HepG2 (cell line): ENCODE data around the gene KCTD14. TPM values are rescaled to one million over a fixed set of nuclear protein-coding genes. Genes with fewer than 3 reads are reported as not detected.

ENCODE experiments used
- ARID3A ChIP-seq: IDR thresholded peaks from 2 replicates; pipeline ENCODE4 v1.6.1; 2012; ENCODE audit warnings: low read depth, low read length, improper control_type of control experiment
- CHD2 ChIP-seq: IDR thresholded peaks from 2 replicates; pipeline ENCODE4 v1.6.1; 2011; ENCODE audit warnings: low read depth, low read length, improper control_type of control experiment
- E2F5 ChIP-seq: sonication (generic); formaldehyde crosslinking; conservative IDR thresholded peaks from 2 replicates; pipeline ENCODE4 v1.4.0; 2020; ENCODE audit warnings: missing genetic modification reagents
- FOSL2 ChIP-seq: sonication (generic); formaldehyde crosslinking; IDR thresholded peaks from 2 replicates; pipeline ENCODE4 v1.4.0; 2020; ENCODE audit warnings: missing genetic modification reagents
- HMGXB4 ChIP-seq, 2 experiments: sonication (generic) in 1 of 2; formaldehyde crosslinking in 1 of 2; IDR thresholded peaks; 2 replicates each; pipeline versions ENCODE4 v1.4.0 to v1.6.1; 2018 to 2020; ENCODE audit warnings: missing genetic modification reagents in 2 of 2, borderline replicate concordance in 1 of 2, low read depth in 1 of 2, mild to moderate bottlenecking in 1 of 2, missing biosample characterization in 1 of 2
- HOMEZ ChIP-seq: IDR thresholded peaks from 2 replicates; pipeline ENCODE4 v1.6.1; 2016; ENCODE audit warnings: low read depth
- HOXA3 ChIP-seq: sonication (generic); formaldehyde crosslinking; IDR thresholded peaks from 2 replicates; pipeline ENCODE4 v1.5.0; 2020; ENCODE audit warnings: missing genetic modification reagents
- IRF9 ChIP-seq: sonication (generic); formaldehyde crosslinking; IDR thresholded peaks from 2 replicates; pipeline ENCODE4 v1.8.0; 2022; ENCODE audit warnings: missing genetic modification reagents, mild to moderate bottlenecking, borderline replicate concordance
- MTERF4 ChIP-seq: sonication (generic); formaldehyde crosslinking; IDR thresholded peaks from 2 replicates; pipeline ENCODE4 v1.8.0; 2023; ENCODE audit warnings: mild to moderate bottlenecking, missing genetic modification reagents
- SNAPC5 ChIP-seq: sonication (generic); formaldehyde crosslinking; IDR thresholded peaks from 2 replicates; pipeline ENCODE4 v1.8.1; 2023; ENCODE audit warnings: mild to moderate bottlenecking, missing genetic modification reagents, borderline replicate concordance
- TBX3 ChIP-seq: fragments of 450-650 bp; IDR thresholded peaks from 2 replicates; pipeline ENCODE4 v1.6.1; 2017; ENCODE audit warnings: antibody characterized with exemption, mild to moderate bottlenecking, inconsistent platforms, borderline replicate concordance
- TFE3 ChIP-seq: IDR thresholded peaks from 2 replicates; pipeline ENCODE4 v1.6.1; 2016
- TGIF2 ChIP-seq: IDR thresholded peaks from 2 replicates; pipeline ENCODE4 v1.6.1; 2016; ENCODE audit warnings: control low read depth, missing compliant biosample characterization
- ZFP1 ChIP-seq: IDR thresholded peaks from 2 replicates; pipeline ENCODE4 v1.6.1; 2016
- ZNF12 ChIP-seq: sonication (generic); formaldehyde crosslinking; IDR thresholded peaks from 2 replicates; pipeline ENCODE4 v1.5.0; 2020; ENCODE audit warnings: missing genetic modification reagents
- ZNF331 ChIP-seq: sonication (generic); formaldehyde crosslinking; IDR thresholded peaks from 2 replicates; pipeline ENCODE4 v1.4.0; 2020; ENCODE audit warnings: missing genetic modification reagents
- ZNF616 ChIP-seq: sonication (generic); formaldehyde crosslinking; IDR thresholded peaks from 2 replicates; pipeline ENCODE4 v1.5.0; 2020; ENCODE audit warnings: low read depth, mild to moderate bottlenecking, missing genetic modification reagents
- ZNF740 ChIP-seq: sonication (generic); formaldehyde crosslinking; IDR thresholded peaks from 2 replicates; pipeline ENCODE4 v1.4.0; 2020; ENCODE audit warnings: missing genetic modification reagents
- polyA plus RNA-seq, 8 experiments: library from polyadenylated mRNA; depleted of rRNA in 3 of 8; stranded (reverse) in 7 of 8; unstranded in 1 of 8; fragments of >200 nt; fragmentation: Illumina TruSeq in 4 of 8; extraction: Trizol in 4 of 8; gene quantifications; 2 replicates each; pipeline versions ENCODE4 v1.2.1 to v1.2.3, GENCODE V29; 2011 to 2016; ENCODE audit warnings: low read depth in 4 of 8, missing spikeins in 1 of 8, mixed read lengths in 1 of 8; ENCODE audit not compliant: insufficient read depth in 1 of 8
- total RNA-seq, 5 experiments: library from RNA; depleted of rRNA; stranded (reverse); fragments of >200 nt; fragmentation: Illumina TruSeq; extraction: Trizol; gene quantifications; 2 replicates each; pipeline ENCODE4 v1.2.3, GENCODE V29; 2016; ENCODE audit warnings: low read depth in 1 of 5

KCTD14 gene
- total and polyA plus RNA-seq, 2 of the 13 experiments (the other 11 are each of a cell fraction or from before 2014, with no cell fraction given): 10.3 to 15.6 TPM

- TF ChIP-seq HMGXB4 (CRISPR knock-in tag; IDR thresholded peaks at IDR 0.05; ENCODE audit: borderline replicate concordance in 1 of 2, low read depth in 1 of 2): peak in 1 of 2 experiments; percentile 49; a peak in 1 of 4 replicates
- TF ChIP-seq ZFP1 (CRISPR knock-in tag): 0 out of 2 replicates have a peak, but pooled peaks have one; percentile 76
- TF ChIP-seq TGIF2: no peak
- TF ChIP-seq ZNF12 (CRISPR knock-in tag): no peak; the same call in 1 of the 2 replicates
- TF ChIP-seq SNAPC5: no peak
- no peak for TF ChIP-seq MTERF4 (CRISPR knock-in tag)
- TF ChIP-seq TBX3: no peak
- no peak for TF ChIP-seq ZNF616 (CRISPR knock-in tag)
- peak; percentile 59 for TF ChIP-seq FOSL2
- TF ChIP-seq HOMEZ (CRISPR knock-in tag): 0 out of 2 replicates have a peak, but pooled peaks have one; percentile 61
- peak; percentile 68 for TF ChIP-seq HOXA3
- TF ChIP-seq TFE3 (CRISPR knock-in tag): no peak
- no peak for TF ChIP-seq IRF9 (CRISPR knock-in tag)
- no peak for TF ChIP-seq ZNF740 (CRISPR knock-in tag)
- no peak for TF ChIP-seq ZNF331 (CRISPR knock-in tag)
- no peak for TF ChIP-seq ARID3A
- no peak for TF ChIP-seq CHD2
- no peak for TF ChIP-seq E2F5
Measured at GRCh38 chr11:78039919-78040671, 17.0 kb upstream of the KCTD14 start (continued).
